Hematopoietic multipotent progenitor cell (in vitro differentiated cells): ENCODE data around the gene ITIH3. TPM values are rescaled to one million over a fixed set of nuclear protein-coding genes. Genes with fewer than 3 reads are reported as not detected.

Experiments used
- small RNA-seq: library from RNA; depleted of rRNA; stranded (forward); fragments of <200 nt; gene quantifications from one replicate; pipeline ENCODE3, GENCODE V24; 2012
- total RNA-seq: library from RNA; depleted of rRNA; stranded (reverse); fragments of >200 nt; gene quantifications from one replicate; pipeline ENCODE4 v1.2.3, GENCODE V29; 2012

ITIH3 gene
- total RNA-seq, 1 donor, result not detected

Small RNA genes lying within 50 kb of the gene (small RNA-seq; reads per million reads assigned to genes)
- gene MIR8064 (not detected), gene MUSTN1 (not detected)

Other genes with a start within 250 kb of the ITIH3 start
- 63.3 TPM for gene PBRM1, start 108.9 kb upstream of the ITIH3 start, total RNA-seq
- 22.6 TPM for gene GNL3, start 108.8 kb upstream of the ITIH3 start, total RNA-seq
- gene GLT8D1, start 89.0 kb upstream of the ITIH3 start, total RNA-seq, result 31.0 TPM
- 44.7 TPM for gene SPCS1, start 88.7 kb upstream of the ITIH3 start, total RNA-seq
- gene NEK4, start 23.9 kb upstream of the ITIH3 start, total RNA-seq, result 12.1 TPM
- gene ITIH1, start 17.2 kb upstream of the ITIH3 start, total RNA-seq, result under 0.01 TPM
- 7.5 TPM for gene ITIH4, start 35.9 kb downstream of the ITIH3 start, total RNA-seq
- 0.27 TPM for gene MUSTN1, start 40.2 kb downstream of the ITIH3 start, total RNA-seq
- 13.2 TPM for gene STIMATE, start 102.8 kb downstream of the ITIH3 start, total RNA-seq